ENCODE measurements around the gene APOC3. TPM values are rescaled to one million over a fixed set of nuclear protein-coding genes. Genes with fewer than 3 reads are reported as not detected.

The APOC3 gene
- total RNA-seq, 1 experiment from 2014 or later: not detected

DNA sequence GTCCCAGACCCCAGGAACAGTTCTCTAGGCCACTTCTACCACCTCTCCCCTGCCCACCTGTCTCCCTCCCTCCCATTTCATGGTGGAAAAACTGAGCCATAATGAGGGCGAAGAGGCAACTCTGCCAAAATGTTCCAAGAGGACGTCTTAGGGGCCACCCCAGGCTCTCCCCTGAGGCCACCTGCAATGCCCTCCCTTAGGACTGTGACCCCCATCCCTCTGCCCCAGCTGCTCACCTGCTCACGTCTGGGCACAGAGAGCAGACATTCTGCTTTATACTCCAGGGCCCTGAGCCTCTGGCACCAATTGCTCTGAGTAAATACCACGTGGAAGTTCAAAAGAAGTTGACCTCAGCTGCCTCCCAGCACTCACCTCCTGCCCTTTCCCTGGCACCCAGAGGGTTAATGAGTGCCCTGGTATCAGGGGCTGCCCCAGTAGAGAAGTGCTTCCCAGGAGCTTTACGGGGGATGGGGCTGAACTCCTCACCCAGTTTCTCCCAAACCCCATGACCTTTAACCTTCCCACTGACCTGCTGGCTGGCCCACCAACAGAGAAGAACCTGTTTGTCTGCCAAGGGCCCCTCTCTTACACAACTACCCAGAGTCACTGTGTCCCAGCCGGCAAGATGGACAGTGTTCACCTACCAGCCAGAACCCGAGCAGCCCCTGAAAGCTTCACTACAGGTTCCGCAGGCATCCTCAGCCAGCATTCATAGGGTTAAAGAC is 37.4 kb upstream of the APOC3 start:
- Mint-ChIP-seq H3K9me3 (no peaks in the 10 kb centered on the region), H3K4me1 (peaks cover 15 to 24% of the 10 kb centered on the region in 2 experiments), H3K4me3 (no peak overlapping the region), H3K27me3 (ENCODE audit: low read depth) (peaks cover 22% of the 10 kb centered on the region), H3K36me3 (ENCODE audit: insufficient read depth in 1 of 3, low read depth in 3 of 3) (peaks cover 0 to 2% (median under 1%) of the 10 kb centered on the region in 3 experiments; a peak in 3 of 7 replicates), H3K27ac (no peak overlapping the region)
- H3K27me3 ChIP-seq (ENCODE audit: insufficient read depth, low read length): no peaks in the 10 kb centered on the region; the same call in 1 of the 2 replicates
- no peak overlapping the region for H3K27ac ChIP-seq (ENCODE audit: insufficient read length, low read depth, low read length)
- H4K8ac ChIP-seq (replicated peaks; ENCODE audit: insufficient read length, low read depth, low read length): no peak overlapping the region
- H3K18ac ChIP-seq (ENCODE audit: insufficient read length, low read depth, low read length): no peak overlapping the region
- H3K14ac ChIP-seq (ENCODE audit: insufficient read depth, low read length): no peak overlapping the region; the same call in 1 of the 2 replicates
- no peak overlapping the region for H4K91ac ChIP-seq (ENCODE audit: insufficient read length, low read depth, low read length)
- no peak overlapping the region for H2BK20ac ChIP-seq (ENCODE audit: low read depth, low read length, poor library complexity, severe bottlenecking)
- H3K4me1 ChIP-seq (ENCODE audit: insufficient read depth, low read length): no peaks in the 10 kb centered on the region; the same call in 1 of the 2 replicates
- no peak overlapping the region for H2BK15ac ChIP-seq (ENCODE audit: low read depth, low read length)
- no peak overlapping the region for H3K4me2 ChIP-seq (ENCODE audit: insufficient read depth, insufficient read length, low read length)
- H3K23me2 ChIP-seq (ENCODE audit: insufficient read length, low read depth, low read length, poor library complexity, severe bottlenecking): peaks cover 8% of the 10 kb centered on the region
- H3K56ac ChIP-seq (ENCODE audit: insufficient read length, low read depth, low read length): no peak overlapping the region
- H2AK5ac ChIP-seq (ENCODE audit: insufficient read length, low read length): no peak overlapping the region
- no peak overlapping the region for H2BK5ac ChIP-seq (ENCODE audit: insufficient read length, low read length)
- H3K79me1 ChIP-seq (ENCODE audit: insufficient read depth, low read depth, low read length, poor library complexity, severe bottlenecking): no peaks in the 10 kb centered on the region
- H2BK12ac ChIP-seq (ENCODE audit: insufficient read length, low read depth, low read length): no peak overlapping the region
- no peak for DNase-seq
- no CpG with 5 or more reads among the region's 8 CpGs for WGBS (ENCODE audit: extremely low coverage, insufficient read length, low lambda C conversion rate)
- no peaks in the 10 kb centered on the region for H3K9me3 ChIP-seq (ENCODE audit: control insufficient read depth, low read depth, low read length)
- no peak overlapping the region for H3K23ac ChIP-seq (ENCODE audit: insufficient read length, low read depth, low read length)
- H4K5ac ChIP-seq (ENCODE audit: insufficient read length, low read depth, low read length): no peak overlapping the region
- H3K4ac ChIP-seq (ENCODE audit: low read depth, low read length): no peak overlapping the region
- H3K79me2 ChIP-seq (ENCODE audit: insufficient read depth, low read length): no peaks in the 10 kb centered on the region
- TF ChIP-seq, protein P1, sequence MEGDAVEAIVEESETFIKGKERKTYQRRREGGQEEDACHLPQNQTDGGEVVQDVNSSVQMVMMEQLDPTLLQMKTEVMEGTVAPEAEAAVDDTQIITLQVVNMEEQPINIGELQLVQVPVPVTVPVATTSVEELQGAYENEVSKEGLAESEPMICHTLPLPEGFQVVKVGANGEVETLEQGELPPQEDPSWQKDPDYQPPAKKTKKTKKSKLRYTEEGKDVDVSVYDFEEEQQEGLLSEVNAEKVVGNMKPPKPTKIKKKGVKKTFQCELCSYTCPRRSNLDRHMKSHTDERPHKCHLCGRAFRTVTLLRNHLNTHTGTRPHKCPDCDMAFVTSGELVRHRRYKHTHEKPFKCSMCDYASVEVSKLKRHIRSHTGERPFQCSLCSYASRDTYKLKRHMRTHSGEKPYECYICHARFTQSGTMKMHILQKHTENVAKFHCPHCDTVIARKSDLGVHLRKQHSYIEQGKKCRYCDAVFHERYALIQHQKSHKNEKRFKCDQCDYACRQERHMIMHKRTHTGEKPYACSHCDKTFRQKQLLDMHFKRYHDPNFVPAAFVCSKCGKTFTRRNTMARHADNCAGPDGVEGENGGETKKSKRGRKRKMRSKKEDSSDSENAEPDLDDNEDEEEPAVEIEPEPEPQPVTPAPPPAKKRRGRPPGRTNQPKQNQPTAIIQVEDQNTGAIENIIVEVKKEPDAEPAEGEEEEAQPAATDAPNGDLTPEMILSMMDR (conservative IDR thresholded peaks at IDR 0.05): no peak
- no peak overlapping the region for H2BK120ac ChIP-seq (ENCODE audit: low read depth, low read length, poor library complexity, severe bottlenecking)
- H4K20me1 ChIP-seq (ENCODE audit: control insufficient read depth, insufficient read depth, insufficient read length): no peaks in the 10 kb centered on the region
- no peak overlapping the region for H3K9ac ChIP-seq (ENCODE audit: extremely low read depth, insufficient read length, low read length)
- H2AFZ ChIP-seq (ENCODE audit: low read length): no peak overlapping the region
- no peak overlapping the region for H3T11ph ChIP-seq (ENCODE audit: low read length)
